ENCODE data around the gene ITCH. TPM values are rescaled to one million over a fixed set of nuclear protein-coding genes. Genes with fewer than 3 reads are reported as not detected.

ITCH gene
- total and polyA plus RNA-seq, 2 donors (not counting 3 experiments of a cell fraction or from before 2014, with no cell fraction given) = 6.4 to 57.4 TPM

DNA sequence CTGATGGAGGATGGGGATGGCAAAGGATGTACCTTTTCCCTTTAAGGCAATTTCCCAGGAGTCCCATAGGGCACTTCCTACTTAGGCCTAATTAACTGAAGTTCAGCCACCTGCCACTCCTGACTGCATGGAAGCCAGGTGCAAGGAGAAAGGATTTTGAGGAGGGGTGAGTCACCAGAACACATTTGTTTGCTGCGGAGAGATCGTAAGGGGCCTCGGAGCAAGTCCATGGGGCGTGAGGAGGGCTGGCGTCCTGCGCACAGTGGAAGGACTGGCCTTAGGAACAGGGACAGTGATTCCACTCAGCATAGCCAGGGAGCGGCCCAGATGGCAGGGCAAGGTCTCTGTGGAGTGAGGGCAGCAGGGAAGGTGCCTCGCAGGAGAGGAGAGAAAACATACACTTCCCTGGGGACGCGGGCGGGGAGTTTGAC lies 183.7 kb downstream of the ITCH start:
- H3K9me3 ChIP-seq (replicated peaks; ENCODE audit: control insufficient read depth, insufficient read depth, low read length) = no peaks in the 10 kb centered on the region
- H4K20me1 ChIP-seq (replicated peaks; ENCODE audit: control insufficient read depth, extremely low read depth, insufficient read depth, low read length) = no peaks in the 10 kb centered on the region
- no peaks in the 10 kb centered on the region for H3K4me1 ChIP-seq (ENCODE audit: control insufficient read depth, extremely low read depth, insufficient read depth, low read length)
- ChIA-PET POLR2A (no interaction called here), CTCF (interaction anchor here (1.0 to 1.2 kb wide), 2 partner anchors 16 to 223 kb away, joined by 4 read pairs; no protein-coding TSS in a partner anchor)
- BruUV-seq (replicated peaks) = no TSS peak
- dilution Hi-C loops (cut with MboI; ENCODE audit: extremely low pct_ligation_motif_present, low sequenced_read_pairs) (no loop called here), intact Hi-C loops (cut with micrococcal nuclease) (no loop called here)
- H3K79me2 ChIP-seq (ENCODE audit: control insufficient read depth, insufficient read depth, low read length) = no peaks in the 10 kb centered on the region
- no peak overlapping the region for H3K27ac ChIP-seq (ENCODE audit: insufficient read depth, low read depth, low read length)
- H3K9ac ChIP-seq (replicated peaks; ENCODE audit: extremely low read depth, insufficient read depth, low read length) = no peak overlapping the region
- no peak for TF ChIP-seq GATA2 (IDR thresholded peaks at IDR 0.05; ENCODE audit: insufficient read depth, insufficient read length, low read depth, low read length)
- TF ChIP-seq, protein P1, sequence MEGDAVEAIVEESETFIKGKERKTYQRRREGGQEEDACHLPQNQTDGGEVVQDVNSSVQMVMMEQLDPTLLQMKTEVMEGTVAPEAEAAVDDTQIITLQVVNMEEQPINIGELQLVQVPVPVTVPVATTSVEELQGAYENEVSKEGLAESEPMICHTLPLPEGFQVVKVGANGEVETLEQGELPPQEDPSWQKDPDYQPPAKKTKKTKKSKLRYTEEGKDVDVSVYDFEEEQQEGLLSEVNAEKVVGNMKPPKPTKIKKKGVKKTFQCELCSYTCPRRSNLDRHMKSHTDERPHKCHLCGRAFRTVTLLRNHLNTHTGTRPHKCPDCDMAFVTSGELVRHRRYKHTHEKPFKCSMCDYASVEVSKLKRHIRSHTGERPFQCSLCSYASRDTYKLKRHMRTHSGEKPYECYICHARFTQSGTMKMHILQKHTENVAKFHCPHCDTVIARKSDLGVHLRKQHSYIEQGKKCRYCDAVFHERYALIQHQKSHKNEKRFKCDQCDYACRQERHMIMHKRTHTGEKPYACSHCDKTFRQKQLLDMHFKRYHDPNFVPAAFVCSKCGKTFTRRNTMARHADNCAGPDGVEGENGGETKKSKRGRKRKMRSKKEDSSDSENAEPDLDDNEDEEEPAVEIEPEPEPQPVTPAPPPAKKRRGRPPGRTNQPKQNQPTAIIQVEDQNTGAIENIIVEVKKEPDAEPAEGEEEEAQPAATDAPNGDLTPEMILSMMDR (IDR thresholded peaks at IDR 0.05; ENCODE audit: extremely low read depth in 1 of 2, insufficient read depth in 1 of 2, low read depth in 1 of 2, low read length in 2 of 2) = no peak
- no peak for TF ChIP-seq POLR2AphosphoS5 (IDR thresholded peaks at IDR 0.05; ENCODE audit: insufficient read depth, low read depth, low read length)
- no peak for TF ChIP-seq FOS (IDR thresholded peaks at IDR 0.05; ENCODE audit: borderline replicate concordance, insufficient read depth, low read length)
- no peak for TF ChIP-seq JUN (IDR thresholded peaks at IDR 0.05; ENCODE audit: borderline replicate concordance, insufficient read depth, insufficient read length, low read depth)
- no peak for TF ChIP-seq MYC (IDR thresholded peaks at IDR 0.05; ENCODE audit: low read depth, low read length)
- TF ChIP-seq POLR2A (IDR thresholded peaks at IDR 0.05; ENCODE audit: low read depth, low read length) = no peak
- TF ChIP-seq, protein P2, sequence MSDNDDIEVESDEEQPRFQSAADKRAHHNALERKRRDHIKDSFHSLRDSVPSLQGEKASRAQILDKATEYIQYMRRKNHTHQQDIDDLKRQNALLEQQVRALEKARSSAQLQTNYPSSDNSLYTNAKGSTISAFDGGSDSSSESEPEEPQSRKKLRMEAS (IDR thresholded peaks at IDR 0.05; ENCODE audit: insufficient read depth, insufficient read length) = no peak
- TF ChIP-seq EZH2 (IDR thresholded peaks at IDR 0.05; ENCODE audit: borderline replicate concordance, low read depth, low read length, severe bottlenecking) = no peak
- DNase-seq (ENCODE audit: low read depth, low spot score) (no peak), FAIRE-seq (no peak)
- H3K27me3 ChIP-seq (ENCODE audit: control insufficient read depth in 2 of 2, insufficient read depth in 2 of 2, low read length in 2 of 2) = no peaks in the 10 kb centered on the region
- H3K4me3 ChIP-seq (replicated peaks in 1 of 3; ENCODE audit: insufficient read depth in 1 of 3, low read depth in 1 of 3, low read length in 3 of 3) = no peak overlapping the region
- H3K9me1 ChIP-seq (replicated peaks; ENCODE audit: control insufficient read depth, extremely low read depth, insufficient read depth, low read length) = no peaks in the 10 kb centered on the region
- H3K36me3 ChIP-seq (ENCODE audit: control insufficient read depth in 2 of 2, extremely low read depth in 1 of 2, insufficient read depth in 2 of 2, low read length in 2 of 2) = peaks cover 0 to 3% of the 10 kb centered on the region in 2 experiments
- no peak overlapping the region for H3K4me2 ChIP-seq (ENCODE audit: insufficient read depth, low read length)
- H2AFZ ChIP-seq (ENCODE audit: low read depth, low read length) = no peak overlapping the region

Data from endothelial cell of umbilical vein (primary cell).